Fibroblast of lung (primary cell): ENCODE data around the gene CAPN2.
"Not testable (repeated sequence)": the region's sequence is repeated elsewhere in the genome, so short reads cannot be mapped to it uniquely, and the experiment has no call there.

Source experiments
- EZH2 ChIP-seq: IDR thresholded peaks from 2 replicates; pipeline ENCODE4 v1.5.1; 2012; ENCODE audit warnings: low read length, control low read depth, mild to moderate bottlenecking; ENCODE audit errors: missing control alignments
- TF ChIP-seq, protein P1 (sequence below), 2 donors: IDR thresholded peaks in 1 of 2; conservative IDR thresholded peaks in 1 of 2; 1 replicate in 1 of 2; 2 replicates in 1 of 2; pipeline ENCODE4 v1.5.1; 2011 to 2012; ENCODE audit warnings: low read length in 2 of 2, control low read depth in 1 of 2, inconsistent platforms in 1 of 2, low read depth in 1 of 2, mild to moderate bottlenecking in 1 of 2

GRCh38 chr1:223740038-223740736 is 27.8 kb downstream of the CAPN2 start:
- TF ChIP-seq, protein P1, sequence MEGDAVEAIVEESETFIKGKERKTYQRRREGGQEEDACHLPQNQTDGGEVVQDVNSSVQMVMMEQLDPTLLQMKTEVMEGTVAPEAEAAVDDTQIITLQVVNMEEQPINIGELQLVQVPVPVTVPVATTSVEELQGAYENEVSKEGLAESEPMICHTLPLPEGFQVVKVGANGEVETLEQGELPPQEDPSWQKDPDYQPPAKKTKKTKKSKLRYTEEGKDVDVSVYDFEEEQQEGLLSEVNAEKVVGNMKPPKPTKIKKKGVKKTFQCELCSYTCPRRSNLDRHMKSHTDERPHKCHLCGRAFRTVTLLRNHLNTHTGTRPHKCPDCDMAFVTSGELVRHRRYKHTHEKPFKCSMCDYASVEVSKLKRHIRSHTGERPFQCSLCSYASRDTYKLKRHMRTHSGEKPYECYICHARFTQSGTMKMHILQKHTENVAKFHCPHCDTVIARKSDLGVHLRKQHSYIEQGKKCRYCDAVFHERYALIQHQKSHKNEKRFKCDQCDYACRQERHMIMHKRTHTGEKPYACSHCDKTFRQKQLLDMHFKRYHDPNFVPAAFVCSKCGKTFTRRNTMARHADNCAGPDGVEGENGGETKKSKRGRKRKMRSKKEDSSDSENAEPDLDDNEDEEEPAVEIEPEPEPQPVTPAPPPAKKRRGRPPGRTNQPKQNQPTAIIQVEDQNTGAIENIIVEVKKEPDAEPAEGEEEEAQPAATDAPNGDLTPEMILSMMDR (conservative IDR thresholded peaks at IDR 0.05 in 1 of 2, IDR thresholded peaks at IDR 0.05 in 1 of 2; ENCODE audit: low read depth in 1 of 2, low read length in 2 of 2): not testable (repeated sequence)
- not testable (repeated sequence) for TF ChIP-seq EZH2
